Nephron (organoid): Measurements from ENCODE around the gene DAG1.

Experiments
- H3K27ac Mint-ChIP-seq, 3 experiments: 2 replicates each; pipeline ENCODE4 v1.8.0; 2020; ENCODE audit warnings: mixed read lengths in 3 of 3, mild to moderate bottlenecking in 2 of 3, moderate library complexity in 1 of 3
- H3K27me3 Mint-ChIP-seq: 2 replicates; pipeline ENCODE4 v1.8.0; 2021; ENCODE audit warnings: low read depth, mild to moderate bottlenecking, moderate library complexity, mixed read lengths
- H3K36me3 Mint-ChIP-seq: 2 replicates; pipeline ENCODE4 v1.8.0; 2020; ENCODE audit warnings: low read depth, mixed read lengths
- H3K4me1 Mint-ChIP-seq: 2 replicates; pipeline ENCODE4 v1.8.0; 2020; ENCODE audit warnings: mixed read lengths
- H3K4me3 Mint-ChIP-seq, 3 experiments: 2 replicates each; pipeline ENCODE4 v1.8.0; 2020; ENCODE audit warnings: mild to moderate bottlenecking in 3 of 3, mixed read lengths in 3 of 3, moderate library complexity in 2 of 3
- H3K9me3 Mint-ChIP-seq: 2 replicates; pipeline ENCODE4 v1.8.0; 2020; ENCODE audit warnings: mixed read lengths
- CTCF ChIP-seq, 3 experiments: fragments of 200-600 bp; sonication (generic); IDR thresholded peaks; one replicate each; pipeline ENCODE4 v1.5.0; 2021; ENCODE audit warnings: antibody characterized with exemption in 3 of 3; ENCODE audit not compliant: unreplicated experiment in 3 of 3

Gene DAG1

DNA sequence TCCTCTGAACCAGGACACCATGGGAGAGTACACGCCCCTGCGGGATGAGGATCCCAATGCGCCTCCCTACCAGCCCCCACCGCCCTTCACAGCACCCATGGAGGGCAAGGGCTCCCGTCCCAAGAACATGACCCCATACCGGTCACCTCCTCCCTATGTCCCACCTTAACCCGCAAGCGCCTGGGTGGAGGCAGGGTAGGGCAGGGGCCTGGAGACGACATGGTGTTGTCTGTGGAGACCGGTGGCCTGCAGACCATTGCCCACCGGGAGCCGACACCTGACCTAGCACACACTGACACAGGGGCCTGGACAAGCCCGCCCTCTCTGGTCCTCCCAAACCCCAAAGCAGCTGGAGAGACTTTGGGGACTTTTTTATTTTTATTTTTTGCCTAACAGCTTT, 63.0 kb downstream of the DAG1 start:
- Mint-ChIP-seq H3K27me3 (no peaks in the 10 kb centered on the region), H3K27ac (no peak overlapping the region), H3K9me3 (no peaks in the 10 kb centered on the region), H3K36me3 (peaks cover 30% of the 10 kb centered on the region), H3K4me3 (no peak overlapping the region), H3K4me1 (no peaks in the 10 kb centered on the region)
- no peak for TF ChIP-seq CTCF (IDR thresholded peaks at IDR 0.05; ENCODE audit: unreplicated experiment in 3 of 3)

DNA sequence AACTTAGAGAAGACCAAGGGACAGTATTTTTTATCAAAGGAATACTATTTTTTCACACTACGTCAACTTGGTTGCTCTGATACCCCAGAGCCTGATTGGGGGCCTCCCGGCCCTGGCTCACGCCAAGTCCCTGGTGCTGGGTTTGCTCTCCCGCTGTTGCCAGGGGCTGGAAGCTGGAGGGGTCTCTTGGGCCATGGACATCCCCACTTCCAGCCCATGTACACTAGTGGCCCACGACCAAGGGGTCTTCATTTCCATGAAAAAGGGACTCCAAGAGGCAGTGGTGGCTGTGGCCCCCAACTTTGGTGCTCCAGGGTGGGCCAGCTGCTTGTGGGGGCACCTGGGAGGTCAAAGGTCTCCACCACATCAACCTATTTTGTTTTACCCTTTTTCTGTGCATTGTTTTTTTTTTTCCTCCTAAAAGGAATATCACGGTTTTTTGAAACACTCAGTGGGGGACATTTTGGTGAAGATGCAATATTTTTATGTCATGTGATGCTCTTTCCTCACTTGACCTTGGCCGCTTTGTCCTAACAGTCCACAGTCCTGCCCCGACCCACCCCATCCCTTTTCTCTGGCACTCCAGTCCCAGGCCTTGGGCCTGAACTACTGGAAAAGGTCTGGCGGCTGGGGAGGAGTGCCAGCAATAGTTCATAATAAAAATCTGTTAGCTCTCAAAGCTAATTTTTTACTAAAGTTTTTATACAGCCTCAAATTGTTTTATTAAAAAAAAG, 63.9 kb downstream of the DAG1 start:
- Mint-ChIP-seq H3K27me3 (no peaks in the 10 kb centered on the region), H3K4me3 (no peak overlapping the region), H3K4me1 (no peaks in the 10 kb centered on the region), H3K27ac (no peak overlapping the region), H3K9me3 (no peaks in the 10 kb centered on the region), H3K36me3 (peaks cover 30% of the 10 kb centered on the region)
- no peak for TF ChIP-seq CTCF (IDR thresholded peaks at IDR 0.05; ENCODE audit: unreplicated experiment in 3 of 3)

GRCh38 chr3:49534581-49535441, 64.7 kb downstream of the DAG1 start:
- Mint-ChIP-seq H3K27me3 (no peaks in the 10 kb centered on the region), H3K9me3 (no peaks in the 10 kb centered on the region), H3K27ac (peak overlapping the region in 2 of 3 experiments; percentile 15 to 53), H3K36me3 (peaks cover 30% of the 10 kb centered on the region), H3K4me3 (no peak overlapping the region), H3K4me1 (no peaks in the 10 kb centered on the region)
- TF ChIP-seq CTCF (IDR thresholded peaks at IDR 0.05; ENCODE audit: unreplicated experiment in 3 of 3): no peak

DNA sequence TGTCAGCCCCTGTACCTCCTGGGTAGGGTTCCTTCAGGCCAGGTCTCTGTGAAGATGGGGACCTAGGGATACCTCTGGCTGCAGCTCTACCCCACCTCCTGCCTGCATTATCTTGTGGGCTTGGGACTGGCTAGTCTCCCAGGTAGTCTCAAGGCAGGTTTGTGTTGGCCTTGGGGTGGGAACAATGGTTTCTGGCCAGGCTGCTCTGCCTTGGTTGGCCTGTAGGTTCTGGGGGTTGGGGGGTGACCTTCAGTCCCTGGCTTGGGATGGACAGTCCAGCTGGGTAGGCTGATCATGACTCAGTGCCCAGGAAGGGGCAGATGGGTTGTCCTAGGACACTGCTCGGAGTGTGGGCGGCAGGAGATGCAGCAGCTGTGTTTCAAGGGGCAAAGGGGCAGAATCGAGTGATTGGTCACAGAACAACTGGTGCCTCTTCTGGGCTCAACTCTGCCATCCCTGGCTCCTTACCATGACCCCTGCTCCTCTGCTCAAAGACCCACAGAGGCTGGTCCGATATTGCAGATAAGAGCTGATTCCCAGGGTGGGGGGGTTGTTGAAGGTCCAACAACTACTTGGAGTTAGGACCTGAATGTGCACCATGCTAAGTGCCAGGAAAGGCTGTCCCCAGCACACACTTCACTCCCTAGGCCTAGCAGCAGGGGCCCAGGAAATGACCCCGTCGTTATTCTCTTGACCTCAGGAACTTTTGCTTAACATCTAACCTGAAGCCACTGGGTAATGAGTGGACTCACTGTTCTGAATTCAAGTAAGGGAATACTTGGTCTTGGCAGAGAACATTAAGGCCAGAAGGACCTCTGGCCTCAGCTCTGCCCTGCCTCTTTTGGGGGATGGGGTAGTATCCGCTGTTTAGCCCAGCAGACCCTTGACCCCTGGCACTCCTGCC, 66.2 kb downstream of the DAG1 start:
- TF ChIP-seq CTCF (IDR thresholded peaks at IDR 0.05; ENCODE audit: unreplicated experiment in 3 of 3): no peak
- H3K4me3 Mint-ChIP-seq: no peak overlapping the region
- no peaks in the 10 kb centered on the region for H3K9me3 Mint-ChIP-seq
- no peaks in the 10 kb centered on the region for H3K27me3 Mint-ChIP-seq
- no peaks in the 10 kb centered on the region for H3K4me1 Mint-ChIP-seq
- H3K36me3 Mint-ChIP-seq: peaks cover 17% of the 10 kb centered on the region
- H3K27ac Mint-ChIP-seq: peak overlapping the region in 1 of 3 experiments; percentile 53

- Mint-ChIP-seq H3K9me3 (no peaks in the 10 kb centered on the region), H3K4me1 (no peaks in the 10 kb centered on the region), H3K27me3 (no peaks in the 10 kb centered on the region)
Observed at GRCh38 chr3:49536875-49537533, 66.9 kb downstream of the DAG1 start.

More at GRCh38 chr3:49536875-49537533, 66.9 kb downstream of the DAG1 start:
- TF ChIP-seq CTCF (IDR thresholded peaks at IDR 0.05; ENCODE audit: unreplicated experiment in 3 of 3): no peak
- Mint-ChIP-seq H3K27ac (no peak overlapping the region), H3K36me3 (peaks cover 9% of the 10 kb centered on the region), H3K4me3 (no peak overlapping the region)
